Erythroblast (primary cell): Measurements from ENCODE around the gene CEP131.

Experiments
- GATA1 ChIP-seq: IDR thresholded peaks from 2 replicates; pipeline ENCODE4 v1.6.1; 2011; ENCODE audit warnings: low read depth, mild to moderate bottlenecking, control low read depth, low read length, moderate library complexity
- POLR2A ChIP-seq: IDR thresholded peaks from 2 replicates; pipeline ENCODE4 v1.6.1; 2011; ENCODE audit warnings: mild to moderate bottlenecking, low read length

DNA sequence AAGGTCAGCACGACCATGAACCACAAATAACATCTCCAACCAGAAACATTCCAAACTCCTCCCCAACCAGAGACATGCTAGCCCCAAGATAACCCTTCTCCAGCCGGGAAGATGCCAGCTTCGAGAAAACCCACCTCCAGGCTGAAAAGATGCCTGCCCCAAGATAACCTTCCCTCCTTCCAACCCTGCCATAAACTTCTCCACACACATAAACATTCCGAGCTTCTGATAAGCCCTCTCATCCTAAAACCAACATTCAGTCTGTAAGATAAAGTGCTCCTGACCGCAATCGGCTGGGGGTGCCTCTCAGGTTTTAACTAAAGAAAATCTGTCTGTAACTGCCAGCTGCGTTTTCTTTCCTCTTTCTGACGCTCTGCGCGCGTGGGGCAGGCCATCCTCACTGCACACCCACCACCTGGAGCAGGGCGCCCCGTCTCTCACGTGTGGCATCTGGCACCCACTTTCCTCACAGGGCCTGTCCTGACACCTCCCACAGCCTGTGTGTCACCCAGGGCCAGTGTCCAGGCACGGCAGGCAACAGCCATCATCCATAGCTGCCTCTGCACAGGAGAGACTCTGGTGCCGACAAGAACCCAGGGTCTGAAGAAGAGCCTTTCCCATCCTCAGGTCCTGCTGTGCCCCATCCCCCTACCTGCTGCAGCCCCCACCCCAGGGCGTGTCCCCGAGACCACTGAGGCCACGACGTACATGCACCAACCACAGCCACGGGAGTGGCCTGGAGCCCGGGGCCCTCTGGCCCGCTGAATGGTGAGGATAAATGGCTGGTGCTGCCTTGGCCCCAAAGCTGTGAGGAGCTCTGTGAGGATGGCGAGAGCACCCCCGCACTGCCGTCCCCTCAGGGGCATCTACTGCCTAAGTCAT is 12.4 kb upstream of the CEP131 start:
- TF ChIP-seq POLR2A, result no peak
- TF ChIP-seq GATA1, result no peak
